ENCODE results near the gene TK2.

The TK2 gene

GRCh38 chr16:66478733-66479511 lies 71.0 kb downstream of the TK2 start:
- no peak overlapping the region for H3K4me3 ChIP-seq (ENCODE audit: low read depth, low read length)
- peak; percentile 85 for TF ChIP-seq CTCF (IDR thresholded peaks at IDR 0.05; ENCODE audit: low read depth, low read length)
- peak; percentile 42 for DNase-seq (ENCODE audit: low read depth, low spot score)
- in situ Hi-C loops (cut with HindIII; ENCODE audit: low sequenced_read_pairs) = no loop called here

DNA sequence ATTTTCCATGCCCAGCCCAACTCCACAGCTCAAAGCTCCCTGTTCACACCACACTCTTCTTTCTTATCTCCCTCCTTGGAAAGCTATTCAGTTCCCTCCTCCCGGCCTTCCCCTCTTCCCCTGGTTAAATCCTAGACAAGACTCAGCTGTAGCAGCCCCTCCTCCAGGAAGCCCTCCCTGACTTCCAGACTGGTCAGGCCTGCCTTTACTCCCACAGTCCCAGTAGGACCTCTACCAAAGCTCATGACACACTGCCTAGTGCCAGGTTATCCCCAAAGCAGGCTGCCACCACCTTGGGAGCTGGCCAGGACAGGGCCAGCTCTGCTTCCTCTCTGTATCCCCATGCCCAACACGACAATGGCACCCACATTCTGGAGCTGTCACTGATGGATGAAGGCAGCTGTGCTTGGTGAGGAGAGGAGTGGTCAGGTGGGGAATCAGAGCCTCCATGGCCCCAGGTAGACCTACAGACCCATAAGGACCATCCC lies 72.8 kb downstream of the TK2 start:
- in situ Hi-C loops (cut with HindIII; ENCODE audit: low sequenced_read_pairs) = no loop called here

DNA sequence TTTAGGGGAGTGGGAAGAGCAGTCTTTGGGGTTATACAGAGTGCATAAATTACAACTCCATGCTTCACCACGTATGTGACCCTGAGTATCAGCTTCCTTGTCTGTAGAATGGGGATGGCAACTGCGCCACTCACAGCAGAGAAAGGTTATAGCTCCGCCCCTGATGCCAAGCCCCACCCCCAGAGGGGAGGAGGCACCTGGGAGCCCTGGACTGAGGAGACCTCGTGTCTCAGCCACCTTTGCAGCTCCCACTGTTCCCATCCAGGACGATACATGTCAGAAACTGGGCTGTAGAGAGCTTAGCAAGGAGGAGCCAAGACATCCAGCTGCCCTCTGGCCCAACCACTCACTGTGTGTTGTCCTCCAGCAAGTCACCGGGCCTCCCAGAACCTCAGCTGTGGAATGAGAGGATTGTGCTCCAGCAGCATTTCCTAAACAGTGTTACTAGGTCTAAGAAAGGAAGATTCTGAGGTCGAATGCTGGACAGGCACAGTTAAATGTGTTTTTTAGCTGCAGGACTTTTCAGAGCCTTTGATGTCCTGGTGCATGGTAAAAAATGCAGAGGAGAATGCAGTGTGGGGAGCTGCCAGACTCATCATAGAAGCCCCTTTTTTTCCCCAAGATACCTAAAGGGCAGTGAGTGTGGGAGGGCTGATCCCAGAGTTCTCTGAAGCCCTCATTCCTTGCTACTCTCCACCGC lies 73.4 kb downstream of the TK2 start:
- no peak for DNase-seq (ENCODE audit: low read depth, low spot score)
- TF ChIP-seq CTCF (IDR thresholded peaks at IDR 0.05; ENCODE audit: low read depth, low read length) = no peak
- no peak overlapping the region for H3K4me3 ChIP-seq (ENCODE audit: low read depth, low read length)
- in situ Hi-C loops (cut with HindIII; ENCODE audit: low sequenced_read_pairs) = no loop called here

More for the DNA sequence above, 72.8 kb downstream of the TK2 start:
- no peak for TF ChIP-seq CTCF (IDR thresholded peaks at IDR 0.05; ENCODE audit: low read depth, low read length)
- DNase-seq (ENCODE audit: low read depth, low spot score) = no peak
- no peak overlapping the region for H3K4me3 ChIP-seq (ENCODE audit: low read depth, low read length)

- no peak overlapping the region for H3K4me3 ChIP-seq (ENCODE audit: low read depth, low read length)
- DNase-seq (ENCODE audit: low read depth, low spot score) = no peak
- no peak for TF ChIP-seq CTCF (IDR thresholded peaks at IDR 0.05; ENCODE audit: low read depth, low read length)
- in situ Hi-C loops (cut with HindIII; ENCODE audit: low sequenced_read_pairs) = no loop called here
Measured at GRCh38 chr16:66475232-66475631, 74.7 kb downstream of the TK2 start.

- DNase-seq (ENCODE audit: low read depth, low spot score) = peak; percentile 6
- no peak overlapping the region for H3K4me3 ChIP-seq (ENCODE audit: low read depth, low read length)
- in situ Hi-C loops (cut with HindIII; ENCODE audit: low sequenced_read_pairs) = no loop called here
- TF ChIP-seq CTCF (IDR thresholded peaks at IDR 0.05; ENCODE audit: low read depth, low read length) = no peak
Measured at GRCh38 chr16:66474750-66475199, 75.1 kb downstream of the TK2 start.

DNA sequence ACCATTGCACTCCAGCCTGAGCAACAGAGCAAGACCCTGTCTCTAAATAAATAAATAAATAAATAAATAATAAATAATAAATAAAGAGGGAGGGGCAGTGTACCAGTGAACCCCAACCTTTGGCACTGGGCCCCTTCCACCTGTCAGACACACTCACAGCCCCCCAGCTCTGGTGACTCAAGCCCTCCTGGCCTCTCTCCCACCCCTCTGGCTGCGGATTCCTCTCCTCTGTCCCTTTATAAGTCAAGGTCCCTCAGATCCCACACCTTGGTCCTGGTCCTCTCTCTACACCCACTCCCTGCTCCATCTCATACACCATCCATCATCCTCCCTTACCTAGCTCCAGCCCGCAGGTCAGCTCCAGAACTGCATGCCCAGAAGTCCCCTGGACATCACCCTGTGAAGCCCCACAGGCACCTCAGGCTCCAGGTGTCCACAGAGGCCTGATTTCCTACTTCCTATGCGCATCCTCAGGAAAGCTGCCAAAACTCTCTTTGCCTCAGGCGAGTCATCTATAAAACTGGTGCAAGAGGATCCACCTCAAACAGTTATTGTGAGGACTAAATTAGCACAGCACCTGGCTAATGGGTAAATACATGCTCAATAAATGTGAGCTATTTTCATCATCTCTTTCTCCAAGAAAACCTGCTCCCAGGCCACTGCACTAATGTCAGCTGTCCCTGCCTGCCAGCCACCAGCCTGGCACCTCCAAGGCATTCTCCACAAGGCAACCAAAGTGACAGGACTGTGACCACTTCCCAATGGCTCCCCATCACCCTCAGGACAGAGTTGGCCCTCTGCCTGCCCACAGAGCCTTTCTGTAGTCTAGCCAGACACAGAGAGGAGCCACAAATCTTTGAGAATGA lies 76.0 kb downstream of the TK2 start:
- no peak for TF ChIP-seq CTCF (IDR thresholded peaks at IDR 0.05; ENCODE audit: low read depth, low read length)
- no peak overlapping the region for H3K4me3 ChIP-seq (ENCODE audit: low read depth, low read length)
- in situ Hi-C loops (cut with HindIII; ENCODE audit: low sequenced_read_pairs) = no loop called here
- peak; percentile 5 for DNase-seq (ENCODE audit: low read depth, low spot score)
